ENCODE results near the gene COPE.
"Not testable (repeated sequence)": the region's sequence is repeated elsewhere in the genome, so short reads cannot be mapped to it uniquely, and the experiment has no call there.

COPE gene

GRCh38 chr19:18924684-18925213, 5.6 kb upstream of the COPE start:
- Mint-ChIP-seq H3K9me3 (no peaks in the 10 kb centered on the region), H3K4me3 (no peak overlapping the region), H3K27ac (no peak overlapping the region), H3K4me1 (peaks cover 20% of the 10 kb centered on the region), H3K36me3 (peaks cover 5% of the 10 kb centered on the region), H3K27me3 (no peaks in the 10 kb centered on the region)

GRCh38 chr19:18922228-18922985, 3.2 kb upstream of the COPE start:
- H3K36me3 Mint-ChIP-seq: peaks cover 5% of the 10 kb centered on the region
- H3K4me1 Mint-ChIP-seq: peaks cover 32% of the 10 kb centered on the region
- H3K9me3 Mint-ChIP-seq: no peaks in the 10 kb centered on the region
- no peaks in the 10 kb centered on the region for H3K27me3 Mint-ChIP-seq
- no peak overlapping the region for H3K4me3 Mint-ChIP-seq
- no peak overlapping the region for H3K27ac Mint-ChIP-seq

GRCh38 chr19:18921593-18921992, 2.4 kb upstream of the COPE start:
- Mint-ChIP-seq H3K27me3 (no peaks in the 10 kb centered on the region), H3K9me3 (no peaks in the 10 kb centered on the region), H3K4me3 (peak overlapping the region; percentile 97), H3K27ac (no peak overlapping the region), H3K36me3 (peaks cover 8% of the 10 kb centered on the region), H3K4me1 (peaks cover 39% of the 10 kb centered on the region)

GRCh38 chr19:18920400-18920799, 1.2 kb upstream of the COPE start:
- H3K4me3 Mint-ChIP-seq: peak overlapping the region; percentile 97
- H3K36me3 Mint-ChIP-seq: peaks cover 8% of the 10 kb centered on the region
- peak overlapping the region; percentile 97 for H3K27ac Mint-ChIP-seq
- no peaks in the 10 kb centered on the region for H3K27me3 Mint-ChIP-seq
- H3K4me1 Mint-ChIP-seq: peaks cover 45% of the 10 kb centered on the region
- no peaks in the 10 kb centered on the region for H3K9me3 Mint-ChIP-seq

GRCh38 chr19:18919900-18920214, 670 bp upstream of the COPE start:
- Mint-ChIP-seq H3K27ac (peak overlapping the region; percentile 97), H3K4me3 (peak overlapping the region; percentile 97), H3K36me3 (peaks cover 8% of the 10 kb centered on the region), H3K4me1 (peaks cover 49% of the 10 kb centered on the region), H3K27me3 (no peaks in the 10 kb centered on the region), H3K9me3 (no peaks in the 10 kb centered on the region)

GRCh38 chr19:18917593-18917992, 1.6 kb downstream of the COPE start:
- H3K9me3 Mint-ChIP-seq, H3K27me3 Mint-ChIP-seq: not testable (repeated sequence)
- peaks cover 11% of the 10 kb centered on the region for H3K36me3 Mint-ChIP-seq
- peaks cover 62% of the 10 kb centered on the region for H3K4me1 Mint-ChIP-seq
- H3K4me3 Mint-ChIP-seq: peak overlapping the region; percentile 78
- H3K27ac Mint-ChIP-seq: peak overlapping the region; percentile 46

GRCh38 chr19:18915639-18916038, 3.5 kb downstream of the COPE start:
- Mint-ChIP-seq H3K27ac (no peak overlapping the region), H3K4me3 (peak overlapping the region; percentile 52), H3K9me3 (no peaks in the 10 kb centered on the region), H3K4me1 (peaks cover 49% of the 10 kb centered on the region), H3K36me3 (peaks cover 11% of the 10 kb centered on the region), H3K27me3 (no peaks in the 10 kb centered on the region)

GRCh38 chr19:18913466-18913865, 5.7 kb downstream of the COPE start:
- H3K4me3 Mint-ChIP-seq: no peak overlapping the region
- peaks cover 43% of the 10 kb centered on the region for H3K4me1 Mint-ChIP-seq
- H3K27me3 Mint-ChIP-seq: no peaks in the 10 kb centered on the region
- no peaks in the 10 kb centered on the region for H3K9me3 Mint-ChIP-seq
- H3K36me3 Mint-ChIP-seq: peaks cover 12% of the 10 kb centered on the region
- H3K27ac Mint-ChIP-seq: no peak overlapping the region

GRCh38 chr19:18912933-18913332, 6.3 kb downstream of the COPE start:
- Mint-ChIP-seq H3K36me3 (peaks cover 12% of the 10 kb centered on the region), H3K9me3 (no peaks in the 10 kb centered on the region), H3K4me1 (peaks cover 39% of the 10 kb centered on the region), H3K27me3 (no peaks in the 10 kb centered on the region), H3K4me3 (no peak overlapping the region), H3K27ac (no peak overlapping the region)

- peaks cover 12% of the 10 kb centered on the region for H3K36me3 Mint-ChIP-seq
- no peak overlapping the region for H3K4me3 Mint-ChIP-seq
- peaks cover 25% of the 10 kb centered on the region for H3K4me1 Mint-ChIP-seq
- H3K27me3 Mint-ChIP-seq: no peaks in the 10 kb centered on the region
- H3K27ac Mint-ChIP-seq: no peak overlapping the region
- no peaks in the 10 kb centered on the region for H3K9me3 Mint-ChIP-seq
Measured at GRCh38 chr19:18910801-18911436, 8.3 kb downstream of the COPE start.

GRCh38 chr19:18910010-18910409, 9.2 kb downstream of the COPE start:
- no peak overlapping the region for H3K27ac Mint-ChIP-seq
- H3K4me1 Mint-ChIP-seq: peaks cover 19% of the 10 kb centered on the region
- H3K4me3 Mint-ChIP-seq: no peak overlapping the region
- H3K9me3 Mint-ChIP-seq: no peaks in the 10 kb centered on the region
- H3K36me3 Mint-ChIP-seq: peaks cover 13% of the 10 kb centered on the region
- H3K27me3 Mint-ChIP-seq: no peaks in the 10 kb centered on the region

GRCh38 chr19:18908917-18909619, 10.1 kb downstream of the COPE start:
- peaks cover 13% of the 10 kb centered on the region for H3K36me3 Mint-ChIP-seq
- no peak overlapping the region for H3K27ac Mint-ChIP-seq
- peaks cover 16% of the 10 kb centered on the region for H3K4me1 Mint-ChIP-seq
- H3K4me3 Mint-ChIP-seq: no peak overlapping the region
- H3K27me3 Mint-ChIP-seq: no peaks in the 10 kb centered on the region
- no peaks in the 10 kb centered on the region for H3K9me3 Mint-ChIP-seq

GRCh38 chr19:18906605-18907519, 12.3 kb downstream of the COPE start:
- H3K9me3 Mint-ChIP-seq: no peaks in the 10 kb centered on the region
- peaks cover 4% of the 10 kb centered on the region for H3K4me1 Mint-ChIP-seq
- no peaks in the 10 kb centered on the region for H3K27me3 Mint-ChIP-seq
- H3K27ac Mint-ChIP-seq: no peak overlapping the region
- no peak overlapping the region for H3K4me3 Mint-ChIP-seq
- peaks cover 8% of the 10 kb centered on the region for H3K36me3 Mint-ChIP-seq

- no peak overlapping the region for H3K27ac Mint-ChIP-seq
- no peaks in the 10 kb centered on the region for H3K9me3 Mint-ChIP-seq
- H3K27me3 Mint-ChIP-seq: no peaks in the 10 kb centered on the region
- no peak overlapping the region for H3K4me3 Mint-ChIP-seq
- H3K36me3 Mint-ChIP-seq: peaks cover 8% of the 10 kb centered on the region
- H3K4me1 Mint-ChIP-seq: peaks cover 4% of the 10 kb centered on the region
Measured at GRCh38 chr19:18905513-18906236, 13.5 kb downstream of the COPE start.

- Mint-ChIP-seq H3K9me3 (no peaks in the 10 kb centered on the region), H3K4me1 (peaks cover 4% of the 10 kb centered on the region), H3K36me3 (peaks cover 8% of the 10 kb centered on the region), H3K27ac (no peak overlapping the region), H3K27me3 (no peaks in the 10 kb centered on the region), H3K4me3 (no peak overlapping the region)
Measured at GRCh38 chr19:18905058-18905456, 14.1 kb downstream of the COPE start.
